DOHH2 (cell line): ENCODE measurements around the gene ZNF536.

Experiments
- CTCF ChIP-seq: fragments of 200-600 bp; sonication (generic); IDR thresholded peaks from one replicate; pipeline ENCODE4 v1.5.1; 2014; ENCODE audit warnings: antibody characterized with exemption, mild to moderate bottlenecking, low read depth, low read length; ENCODE audit not compliant: poor library complexity, severe bottlenecking
- EZH2phosphoT487 ChIP-seq: fragments of 200-600 bp; sonication (generic); IDR thresholded peaks from 2 replicates; pipeline ENCODE4 v1.6.1; 2017; ENCODE audit warnings: borderline replicate concordance, mild to moderate bottlenecking, antibody characterized with exemption, low read length, moderate library complexity, mixed read lengths

GRCh38 chr19:30332445-30333234 is 39.5 kb upstream of the ZNF536 start:
- no peak for TF ChIP-seq CTCF
- TF ChIP-seq EZH2phosphoT487 = no peak
